Measurements from ENCODE around the gene SSTR3.

SSTR3 gene

DNA sequence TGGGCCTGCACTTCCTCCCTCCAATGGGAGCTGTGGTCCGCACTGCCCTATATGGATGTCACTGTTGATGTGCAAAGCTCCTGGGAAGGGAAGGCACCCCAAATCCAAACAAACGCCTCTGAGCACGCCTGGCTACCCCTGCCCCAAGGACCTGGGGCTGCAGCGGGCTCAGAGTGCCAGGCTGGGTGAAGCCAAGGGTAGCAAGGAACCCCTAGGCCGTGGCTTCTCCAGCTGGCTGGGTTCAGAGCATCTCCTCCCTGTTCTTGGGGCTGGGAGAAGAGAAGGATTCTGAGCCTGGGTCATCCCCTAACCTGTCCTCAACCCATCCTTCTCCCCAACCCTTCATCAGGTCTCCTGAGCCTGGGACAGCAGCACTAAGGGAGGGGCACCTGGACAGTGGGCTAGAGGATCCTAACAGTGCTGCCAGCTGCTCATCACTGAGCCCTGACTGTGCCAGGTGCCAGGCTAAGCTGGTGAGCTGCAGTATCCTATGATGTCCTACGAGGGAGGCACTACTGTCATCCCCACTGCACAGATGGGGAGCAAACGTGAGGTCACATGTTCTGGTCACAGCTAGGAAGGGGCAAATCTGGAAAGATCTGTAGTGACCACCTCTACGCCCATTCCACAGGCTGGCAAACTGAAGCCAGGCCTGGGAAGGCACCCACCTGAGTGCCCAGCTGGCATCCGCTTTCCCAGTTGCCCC, 3.0 kb downstream of the SSTR3 start:
- no peaks in the 10 kb centered on the region for H3K27me3 ChIP-seq (ENCODE audit: low read depth, low read length)
- H3K4me3 ChIP-seq (ENCODE audit: low read length), result no peak overlapping the region
- no peaks in the 10 kb centered on the region for H4K20me1 ChIP-seq (ENCODE audit: insufficient read depth, low read length)
- no peak overlapping the region for H3K27ac ChIP-seq (ENCODE audit: low read length)
- no peaks in the 10 kb centered on the region; the same call in 1 of the 2 replicates for H3K4me1 ChIP-seq (ENCODE audit: low read length)
- no peak overlapping the region for H2AFZ ChIP-seq (ENCODE audit: low read depth, low read length)
- H3K36me3 ChIP-seq (replicated peaks; ENCODE audit: low read depth, low read length), result no peaks in the 10 kb centered on the region
- no peak overlapping the region for H3K9ac ChIP-seq (ENCODE audit: low read length)
- TF ChIP-seq EZH2phosphoT487 (IDR thresholded peaks at IDR 0.05; ENCODE audit: low read depth), result no peak
- TF ChIP-seq, protein P1, sequence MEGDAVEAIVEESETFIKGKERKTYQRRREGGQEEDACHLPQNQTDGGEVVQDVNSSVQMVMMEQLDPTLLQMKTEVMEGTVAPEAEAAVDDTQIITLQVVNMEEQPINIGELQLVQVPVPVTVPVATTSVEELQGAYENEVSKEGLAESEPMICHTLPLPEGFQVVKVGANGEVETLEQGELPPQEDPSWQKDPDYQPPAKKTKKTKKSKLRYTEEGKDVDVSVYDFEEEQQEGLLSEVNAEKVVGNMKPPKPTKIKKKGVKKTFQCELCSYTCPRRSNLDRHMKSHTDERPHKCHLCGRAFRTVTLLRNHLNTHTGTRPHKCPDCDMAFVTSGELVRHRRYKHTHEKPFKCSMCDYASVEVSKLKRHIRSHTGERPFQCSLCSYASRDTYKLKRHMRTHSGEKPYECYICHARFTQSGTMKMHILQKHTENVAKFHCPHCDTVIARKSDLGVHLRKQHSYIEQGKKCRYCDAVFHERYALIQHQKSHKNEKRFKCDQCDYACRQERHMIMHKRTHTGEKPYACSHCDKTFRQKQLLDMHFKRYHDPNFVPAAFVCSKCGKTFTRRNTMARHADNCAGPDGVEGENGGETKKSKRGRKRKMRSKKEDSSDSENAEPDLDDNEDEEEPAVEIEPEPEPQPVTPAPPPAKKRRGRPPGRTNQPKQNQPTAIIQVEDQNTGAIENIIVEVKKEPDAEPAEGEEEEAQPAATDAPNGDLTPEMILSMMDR (IDR thresholded peaks at IDR 0.05; ENCODE audit: low read depth, low read length), result no peak
- H3K79me2 ChIP-seq (ENCODE audit: low read length), result no peaks in the 10 kb centered on the region
- no peak overlapping the region for H3K4me2 ChIP-seq (ENCODE audit: low read length)
- no peaks in the 10 kb centered on the region for H3K9me3 ChIP-seq (ENCODE audit: insufficient read depth, low read length)

DNA sequence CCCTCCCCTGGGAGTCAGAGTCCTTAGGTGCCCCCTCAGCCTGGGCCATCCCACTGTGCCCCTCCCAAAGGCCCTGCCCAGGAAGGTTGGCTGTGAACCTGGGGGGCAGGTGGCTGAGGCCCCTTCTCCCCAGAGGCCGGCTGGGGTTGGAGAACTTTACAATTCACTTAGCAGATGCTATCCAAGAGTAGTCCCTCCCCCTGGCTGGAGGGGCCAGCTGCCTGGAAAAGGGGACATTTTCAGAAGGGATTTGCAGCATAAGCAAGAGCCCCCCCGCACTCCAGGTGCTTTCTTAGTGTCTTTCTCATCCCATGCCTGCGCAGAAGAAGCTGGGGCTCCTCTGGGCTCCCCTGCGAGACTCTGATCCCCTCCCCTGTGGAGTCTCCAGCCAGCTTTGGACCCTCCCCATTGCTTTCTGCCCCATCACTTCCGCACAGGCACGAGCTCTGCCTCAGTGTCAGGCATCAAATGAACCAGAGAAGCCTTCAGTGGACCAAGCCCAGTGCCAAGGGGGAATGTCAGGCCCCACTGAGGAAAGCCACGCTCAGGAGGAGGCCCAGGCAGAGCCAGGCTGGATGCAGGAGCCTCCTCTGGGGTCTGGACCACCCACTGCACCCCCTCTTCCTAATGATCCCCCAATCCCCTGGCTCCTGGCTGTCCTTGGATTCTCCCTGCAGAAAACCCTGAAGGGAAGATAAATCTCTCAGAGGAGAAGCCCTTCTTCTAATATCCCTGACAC, 3.7 kb downstream of the SSTR3 start:
- Histone ChIP-seq H3K36me3 (replicated peaks; ENCODE audit: low read depth, low read length) (no peaks in the 10 kb centered on the region), H2AFZ (ENCODE audit: low read depth, low read length) (no peak overlapping the region), H3K79me2 (ENCODE audit: low read length) (no peaks in the 10 kb centered on the region), H3K27me3 (ENCODE audit: low read depth, low read length) (no peaks in the 10 kb centered on the region), H3K9me3 (ENCODE audit: insufficient read depth, low read length) (no peaks in the 10 kb centered on the region), H3K4me3 (ENCODE audit: low read length) (no peak overlapping the region), H3K27ac (ENCODE audit: low read length) (no peak overlapping the region), H3K4me1 (ENCODE audit: low read length) (no peaks in the 10 kb centered on the region; the same call in 1 of the 2 replicates), H3K9ac (ENCODE audit: low read length) (no peak overlapping the region), H3K4me2 (ENCODE audit: low read length) (no peak overlapping the region), H4K20me1 (ENCODE audit: insufficient read depth, low read length) (no peaks in the 10 kb centered on the region)
- TF ChIP-seq, protein P1 (IDR thresholded peaks at IDR 0.05; ENCODE audit: low read depth, low read length), result no peak

DNA sequence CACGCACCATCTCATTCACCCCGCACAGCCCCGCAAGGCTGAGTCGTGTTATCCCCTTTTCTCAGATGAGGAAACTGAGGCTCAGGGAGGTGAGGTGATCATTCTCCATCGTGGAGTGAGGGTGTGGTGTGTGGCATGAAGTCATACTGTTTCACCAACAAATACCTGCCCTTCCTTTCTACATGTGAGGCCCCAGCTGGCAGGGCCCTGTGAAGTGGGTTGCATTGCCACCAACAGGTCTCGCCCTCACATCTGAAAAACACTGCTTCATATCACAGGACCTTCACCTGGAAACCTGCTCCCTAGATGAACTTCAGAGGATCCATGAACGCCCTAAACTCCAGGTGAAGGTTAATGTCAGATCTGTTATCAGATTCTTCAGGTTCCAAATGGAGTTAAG, 4.3 kb downstream of the SSTR3 start:
- Histone ChIP-seq H3K4me2 (ENCODE audit: low read length) (no peak overlapping the region), H4K20me1 (ENCODE audit: insufficient read depth, low read length) (no peaks in the 10 kb centered on the region), H3K9ac (ENCODE audit: low read length) (no peak overlapping the region), H3K36me3 (replicated peaks; ENCODE audit: low read depth, low read length) (no peaks in the 10 kb centered on the region), H3K4me3 (ENCODE audit: low read length) (no peak overlapping the region), H3K9me3 (ENCODE audit: insufficient read depth, low read length) (no peaks in the 10 kb centered on the region), H3K27me3 (ENCODE audit: low read depth, low read length) (no peaks in the 10 kb centered on the region), H2AFZ (ENCODE audit: low read depth, low read length) (no peak overlapping the region), H3K79me2 (ENCODE audit: low read length) (no peaks in the 10 kb centered on the region), H3K4me1 (ENCODE audit: low read length) (no peaks in the 10 kb centered on the region; the same call in 1 of the 2 replicates), H3K27ac (ENCODE audit: low read length) (no peak overlapping the region)
- TF ChIP-seq EZH2phosphoT487 (IDR thresholded peaks at IDR 0.05; ENCODE audit: low read depth), result no peak
- TF ChIP-seq, protein P1 (IDR thresholded peaks at IDR 0.05; ENCODE audit: low read depth, low read length), result no peak

All from OCI-LY3 (cell line).